ENCODE results near the gene ZP1.

- TF ChIP-seq, protein P1, sequence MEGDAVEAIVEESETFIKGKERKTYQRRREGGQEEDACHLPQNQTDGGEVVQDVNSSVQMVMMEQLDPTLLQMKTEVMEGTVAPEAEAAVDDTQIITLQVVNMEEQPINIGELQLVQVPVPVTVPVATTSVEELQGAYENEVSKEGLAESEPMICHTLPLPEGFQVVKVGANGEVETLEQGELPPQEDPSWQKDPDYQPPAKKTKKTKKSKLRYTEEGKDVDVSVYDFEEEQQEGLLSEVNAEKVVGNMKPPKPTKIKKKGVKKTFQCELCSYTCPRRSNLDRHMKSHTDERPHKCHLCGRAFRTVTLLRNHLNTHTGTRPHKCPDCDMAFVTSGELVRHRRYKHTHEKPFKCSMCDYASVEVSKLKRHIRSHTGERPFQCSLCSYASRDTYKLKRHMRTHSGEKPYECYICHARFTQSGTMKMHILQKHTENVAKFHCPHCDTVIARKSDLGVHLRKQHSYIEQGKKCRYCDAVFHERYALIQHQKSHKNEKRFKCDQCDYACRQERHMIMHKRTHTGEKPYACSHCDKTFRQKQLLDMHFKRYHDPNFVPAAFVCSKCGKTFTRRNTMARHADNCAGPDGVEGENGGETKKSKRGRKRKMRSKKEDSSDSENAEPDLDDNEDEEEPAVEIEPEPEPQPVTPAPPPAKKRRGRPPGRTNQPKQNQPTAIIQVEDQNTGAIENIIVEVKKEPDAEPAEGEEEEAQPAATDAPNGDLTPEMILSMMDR (IDR thresholded peaks at IDR 0.05), result no peak
- no peak for TF ChIP-seq POLR2A (IDR thresholded peaks at IDR 0.05)
These were observed 12.3 kb upstream of the ZP1 start for GRCh38 chr11:60854847-60855725.
